Bronchial epithelial cell (primary cell): Measurements from ENCODE around the gene ITPKB. TPM values are rescaled to one million over a fixed set of nuclear protein-coding genes. Genes with fewer than 3 reads are reported as not detected.

Source experiments
- DNase-seq: peaks from one replicate; pipeline ENCODE4 v3.0.0-alpha.2; 2010; ENCODE audit warnings: low read depth
- FAIRE-seq: peaks from 2 replicates; lab custom pipeline; 2011; peaks lifted over from hg19 to GRCh38; lab: Jason Lieb, UNC
- H3K27me3 ChIP-seq: 2 replicates; pipeline ENCODE4 v1.5.1; 2011; ENCODE audit warnings: low read length; ENCODE audit not compliant: control insufficient read depth, insufficient read depth
- H3K36me3 ChIP-seq: 2 replicates; pipeline ENCODE4 v1.5.1; 2011; ENCODE audit warnings: low read length; ENCODE audit not compliant: control insufficient read depth, insufficient read depth
- H3K4me3 ChIP-seq: 2 replicates; pipeline ENCODE4 v1.5.1; 2011; ENCODE audit warnings: mild to moderate bottlenecking, low read depth, low read length, control low read depth
- total RNA-seq: library from RNA; depleted of rRNA; stranded (reverse); fragments of >200 nt; gene quantifications from 2 replicates; pipeline ENCODE4 v1.2.1, GENCODE V29; 2014
- TF ChIP-seq, protein P1 (sequence below): IDR thresholded peaks from 2 replicates; pipeline ENCODE4 v1.5.1; 2011; ENCODE audit warnings: mild to moderate bottlenecking, moderate library complexity, low read length, control low read depth, inconsistent platforms; ENCODE audit not compliant: insufficient read depth, severe bottlenecking

Gene ITPKB
- total RNA-seq, 1 donor from 2014 or later, result 1.3 TPM

DNA sequence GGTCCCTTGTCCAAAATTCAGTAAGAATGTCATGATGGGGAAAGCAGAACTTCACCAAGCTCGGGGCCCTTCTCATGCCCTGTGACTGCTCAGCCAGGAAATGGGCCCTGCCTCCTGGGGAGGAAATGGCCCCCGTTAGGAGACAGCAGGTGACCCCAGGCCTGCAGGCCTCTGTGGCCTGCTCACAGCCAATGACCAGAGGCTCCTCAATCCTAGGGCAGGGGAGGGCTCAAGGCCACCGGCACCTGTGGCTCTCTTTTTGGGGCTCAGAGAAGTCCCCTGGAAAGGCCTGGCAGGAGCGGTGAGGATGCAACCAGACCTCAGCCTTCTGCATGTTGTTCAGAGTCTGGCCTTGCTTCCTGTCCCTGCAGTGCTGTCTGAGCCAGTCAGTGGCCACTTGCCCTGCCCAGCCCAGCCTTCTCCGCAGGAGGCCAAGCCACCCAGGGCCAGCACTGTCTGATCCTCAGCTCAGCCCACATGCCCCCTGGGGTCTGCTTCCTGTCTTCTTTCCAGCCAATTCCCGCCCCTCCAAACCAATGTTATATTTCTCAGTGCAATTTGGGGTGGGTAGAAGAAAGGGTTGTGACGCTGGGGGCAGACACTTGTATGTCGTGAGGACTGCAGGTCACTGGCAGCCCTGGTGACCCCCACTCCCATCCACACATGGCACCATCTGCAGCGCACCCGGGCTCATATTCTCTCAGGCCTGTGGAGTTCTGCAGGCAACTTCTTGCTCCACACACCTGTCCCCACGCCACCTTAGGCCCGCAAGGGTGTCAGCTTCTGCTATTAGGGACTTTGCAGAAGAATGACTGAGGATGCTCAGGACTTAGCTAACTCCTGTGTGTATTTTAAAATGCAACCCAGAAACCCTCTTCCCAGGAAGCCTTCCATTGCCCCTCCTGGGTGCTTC lies 83.6 kb downstream of the ITPKB start:
- FAIRE-seq (no peak), DNase-seq (no peak)
- no peak overlapping the region for H3K4me3 ChIP-seq
- no peaks in the 10 kb centered on the region for H3K27me3 ChIP-seq
- TF ChIP-seq, protein P1, sequence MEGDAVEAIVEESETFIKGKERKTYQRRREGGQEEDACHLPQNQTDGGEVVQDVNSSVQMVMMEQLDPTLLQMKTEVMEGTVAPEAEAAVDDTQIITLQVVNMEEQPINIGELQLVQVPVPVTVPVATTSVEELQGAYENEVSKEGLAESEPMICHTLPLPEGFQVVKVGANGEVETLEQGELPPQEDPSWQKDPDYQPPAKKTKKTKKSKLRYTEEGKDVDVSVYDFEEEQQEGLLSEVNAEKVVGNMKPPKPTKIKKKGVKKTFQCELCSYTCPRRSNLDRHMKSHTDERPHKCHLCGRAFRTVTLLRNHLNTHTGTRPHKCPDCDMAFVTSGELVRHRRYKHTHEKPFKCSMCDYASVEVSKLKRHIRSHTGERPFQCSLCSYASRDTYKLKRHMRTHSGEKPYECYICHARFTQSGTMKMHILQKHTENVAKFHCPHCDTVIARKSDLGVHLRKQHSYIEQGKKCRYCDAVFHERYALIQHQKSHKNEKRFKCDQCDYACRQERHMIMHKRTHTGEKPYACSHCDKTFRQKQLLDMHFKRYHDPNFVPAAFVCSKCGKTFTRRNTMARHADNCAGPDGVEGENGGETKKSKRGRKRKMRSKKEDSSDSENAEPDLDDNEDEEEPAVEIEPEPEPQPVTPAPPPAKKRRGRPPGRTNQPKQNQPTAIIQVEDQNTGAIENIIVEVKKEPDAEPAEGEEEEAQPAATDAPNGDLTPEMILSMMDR, result no peak
- H3K36me3 ChIP-seq, result no peaks in the 10 kb centered on the region

- Histone ChIP-seq H3K36me3 (no peaks in the 10 kb centered on the region), H3K4me3 (no peak overlapping the region), H3K27me3 (no peaks in the 10 kb centered on the region)
- no peak for DNase-seq
- no peak for FAIRE-seq
- TF ChIP-seq, protein P1, result no peak
Measured at GRCh38 chr1:226654668-226655055, 84.4 kb downstream of the ITPKB start.

DNA sequence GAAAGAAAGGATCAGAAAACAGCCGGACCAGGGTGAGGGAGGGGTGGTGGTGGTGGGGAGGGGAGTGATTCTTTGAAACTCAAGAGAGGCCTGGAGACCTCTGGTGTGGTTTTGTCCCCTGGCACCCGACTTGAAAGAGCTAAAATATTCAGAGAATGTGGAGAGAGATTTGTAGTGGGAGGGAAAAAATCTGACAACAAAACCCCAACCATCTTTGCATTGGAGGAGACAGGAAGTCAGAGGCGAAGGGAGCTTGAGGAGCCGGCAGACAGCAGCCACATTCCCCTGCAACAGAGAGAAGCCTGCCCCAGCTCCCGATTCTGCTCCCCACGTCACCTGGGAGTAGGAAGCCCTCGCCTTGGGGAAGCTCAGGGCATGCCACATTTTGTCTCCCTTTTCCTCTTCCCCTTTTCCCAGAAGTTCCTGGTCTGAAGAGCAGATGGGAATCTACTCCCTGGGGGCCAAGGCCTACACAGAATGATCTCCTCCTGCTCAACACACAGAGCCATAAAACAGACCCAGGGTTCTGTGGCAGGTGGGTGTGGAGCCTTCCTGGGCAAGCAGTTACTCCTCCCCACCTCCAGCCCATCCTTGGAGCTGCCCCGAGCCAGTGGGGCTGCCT lies 84.9 kb downstream of the ITPKB start:
- Histone ChIP-seq H3K27me3 (no peaks in the 10 kb centered on the region), H3K4me3 (no peak overlapping the region), H3K36me3 (no peaks in the 10 kb centered on the region)
- FAIRE-seq, result no peak
- no peak for DNase-seq
- TF ChIP-seq, protein P1, result no peak

DNA sequence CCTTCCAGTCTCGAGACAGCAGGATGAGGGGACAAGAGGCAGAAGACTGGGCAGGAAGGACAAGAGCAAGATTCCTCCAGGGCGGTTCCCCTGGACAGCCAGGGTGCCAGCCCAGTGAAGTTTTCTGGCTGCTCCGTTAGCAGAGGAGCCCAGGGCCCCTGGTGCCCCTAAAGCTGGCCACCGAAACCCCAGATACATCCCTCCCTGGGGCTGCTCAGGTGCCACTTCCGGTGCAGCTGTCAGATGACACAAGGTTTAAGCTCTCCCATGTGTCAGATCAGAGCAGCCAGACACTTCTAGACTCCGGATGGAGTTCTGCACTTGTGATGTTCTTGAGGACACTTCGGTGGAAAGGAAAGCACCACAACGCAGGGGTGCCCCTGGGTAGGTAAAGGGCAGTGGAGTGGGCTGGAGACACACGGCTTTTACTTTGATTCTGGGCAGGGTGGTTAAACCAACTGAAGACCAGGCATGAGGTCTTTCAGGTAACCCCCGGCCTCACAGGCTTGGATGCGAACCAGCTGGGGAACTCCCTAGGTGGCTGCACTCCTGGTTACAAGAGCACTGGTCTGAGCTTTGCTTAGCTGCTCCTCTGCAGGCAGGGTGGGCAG lies 85.7 kb downstream of the ITPKB start:
- FAIRE-seq (no peak), DNase-seq (no peak)
- H3K4me3 ChIP-seq, result no peak overlapping the region
- TF ChIP-seq, protein P1, result no peak
- H3K36me3 ChIP-seq, result no peaks in the 10 kb centered on the region
- H3K27me3 ChIP-seq, result no peaks in the 10 kb centered on the region

GRCh38 chr1:226652613-226653012 lies 86.5 kb downstream of the ITPKB start:
- H3K4me3 ChIP-seq, result no peak overlapping the region
- FAIRE-seq (no peak), DNase-seq (no peak)
- H3K36me3 ChIP-seq, result peaks cover 4% of the 10 kb centered on the region
- TF ChIP-seq, protein P1, result no peak
- H3K27me3 ChIP-seq, result no peaks in the 10 kb centered on the region
